ENCODE data around the gene IKZF1.

The IKZF1 gene

GRCh38 chr7:50267525-50268041, 36.9 kb upstream of the IKZF1 start:
- Histone ChIP-seq H3K27ac (no peak overlapping the region), H3K4me3 (no peak overlapping the region), H3K9me3 (ENCODE audit: low read depth, low read length) (no peaks in the 10 kb centered on the region), H3K9ac (ENCODE audit: insufficient read length) (no peak overlapping the region), H3K36me3 (ENCODE audit: insufficient read depth, low read length) (no peaks in the 10 kb centered on the region)
- no peak for DNase-seq (ENCODE audit: low read depth, low spot score)
- TF ChIP-seq FOXP2 (optimal IDR thresholded peaks at IDR 0.05; ENCODE audit: control extremely low read depth, extremely low read length, insufficient read depth) = no peak
- TF ChIP-seq EZH2 (IDR thresholded peaks at IDR 0.05) = no peak
- TF ChIP-seq POLR2AphosphoS5 (IDR thresholded peaks at IDR 0.05; ENCODE audit: borderline replicate concordance, low read depth, low read length) = no peak

- DNase-seq (ENCODE audit: low read depth, low spot score) = no peak
- H3K9ac ChIP-seq (ENCODE audit: insufficient read length) = no peak overlapping the region
- no peaks in the 10 kb centered on the region for H3K36me3 ChIP-seq (ENCODE audit: insufficient read depth, low read length)
- TF ChIP-seq POLR2AphosphoS5 (IDR thresholded peaks at IDR 0.05; ENCODE audit: borderline replicate concordance, low read depth, low read length) = no peak
- TF ChIP-seq EZH2 (IDR thresholded peaks at IDR 0.05) = no peak
- no peak for TF ChIP-seq FOXP2 (optimal IDR thresholded peaks at IDR 0.05; ENCODE audit: control extremely low read depth, extremely low read length, insufficient read depth)
- no peaks in the 10 kb centered on the region for H3K9me3 ChIP-seq (ENCODE audit: low read depth, low read length)
- no peak overlapping the region for H3K27ac ChIP-seq
- H3K4me3 ChIP-seq = no peak overlapping the region
Observed at GRCh38 chr7:50268223-50268622, 36.3 kb upstream of the IKZF1 start.

DNA sequence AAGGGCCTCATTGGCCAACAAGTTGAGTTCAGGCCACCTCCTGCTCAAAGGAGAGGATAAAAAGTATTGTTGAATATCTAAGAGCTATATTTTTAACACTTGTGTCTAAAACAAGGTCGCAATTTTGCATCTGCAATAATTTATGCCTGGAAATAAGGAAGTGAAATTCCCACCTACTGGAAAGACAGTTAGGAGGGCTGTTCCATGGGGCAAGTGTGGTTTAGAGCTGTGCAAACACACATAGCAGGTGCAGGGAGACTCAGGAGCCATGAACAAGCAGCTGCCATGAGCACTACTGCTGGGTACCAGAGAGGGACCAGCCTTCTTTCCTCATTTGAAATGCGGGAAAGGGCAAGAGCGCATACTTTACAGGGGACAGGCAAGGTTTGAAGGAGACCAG, 35.5 kb upstream of the IKZF1 start:
- no peak for DNase-seq (ENCODE audit: low read depth, low spot score)
- no peak overlapping the region for H3K4me3 ChIP-seq
- no peaks in the 10 kb centered on the region for H3K9me3 ChIP-seq (ENCODE audit: low read depth, low read length)
- H3K9ac ChIP-seq (ENCODE audit: insufficient read length) = no peak overlapping the region
- TF ChIP-seq EZH2 (IDR thresholded peaks at IDR 0.05) = no peak
- no peak for TF ChIP-seq FOXP2 (optimal IDR thresholded peaks at IDR 0.05; ENCODE audit: control extremely low read depth, extremely low read length, insufficient read depth)
- no peak for TF ChIP-seq POLR2AphosphoS5 (IDR thresholded peaks at IDR 0.05; ENCODE audit: borderline replicate concordance, low read depth, low read length)
- H3K36me3 ChIP-seq (ENCODE audit: insufficient read depth, low read length) = no peaks in the 10 kb centered on the region
- H3K27ac ChIP-seq = no peak overlapping the region

DNA sequence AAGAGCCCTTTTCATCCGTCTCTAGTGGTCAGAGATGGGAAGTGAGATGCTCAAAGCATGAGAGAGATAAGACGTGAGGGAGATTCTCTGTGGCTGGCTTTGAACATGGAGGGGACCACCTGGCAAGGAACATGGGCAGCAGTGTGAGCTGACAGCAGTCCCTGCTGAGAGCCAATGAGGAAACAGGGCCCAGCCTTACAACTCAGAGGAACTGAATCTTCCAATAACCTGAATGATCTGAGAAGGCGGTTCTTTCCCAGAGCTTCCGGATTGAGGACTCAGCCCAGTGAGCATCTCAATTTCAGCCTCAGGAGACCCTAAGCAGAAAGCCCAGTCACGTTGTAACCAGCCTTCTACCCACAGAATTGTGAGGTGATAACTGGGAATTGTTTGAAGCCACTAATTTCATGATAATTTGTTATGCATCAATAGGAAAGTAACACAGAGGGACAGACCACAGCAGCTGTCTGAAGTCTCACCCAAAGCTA, 33.9 kb upstream of the IKZF1 start:
- DNase-seq (ENCODE audit: low read depth, low spot score) = no peak
- Histone ChIP-seq H3K9ac (ENCODE audit: insufficient read length) (no peak overlapping the region), H3K9me3 (ENCODE audit: low read depth, low read length) (no peaks in the 10 kb centered on the region), H3K4me3 (no peak overlapping the region), H3K27ac (no peak overlapping the region), H3K36me3 (ENCODE audit: insufficient read depth, low read length) (no peaks in the 10 kb centered on the region)
- TF ChIP-seq EZH2 (IDR thresholded peaks at IDR 0.05) (no peak), FOXP2 (optimal IDR thresholded peaks at IDR 0.05; ENCODE audit: control extremely low read depth, extremely low read length, insufficient read depth) (no peak), POLR2AphosphoS5 (IDR thresholded peaks at IDR 0.05; ENCODE audit: borderline replicate concordance, low read depth, low read length) (no peak)

- no peak overlapping the region for H3K4me3 ChIP-seq
- H3K9ac ChIP-seq (ENCODE audit: insufficient read length) = no peak overlapping the region
- TF ChIP-seq EZH2 (IDR thresholded peaks at IDR 0.05) (no peak), FOXP2 (optimal IDR thresholded peaks at IDR 0.05; ENCODE audit: control extremely low read depth, extremely low read length, insufficient read depth) (no peak), POLR2AphosphoS5 (IDR thresholded peaks at IDR 0.05; ENCODE audit: borderline replicate concordance, low read depth, low read length) (no peak)
- no peak overlapping the region for H3K27ac ChIP-seq
- H3K36me3 ChIP-seq (ENCODE audit: insufficient read depth, low read length) = no peaks in the 10 kb centered on the region
- DNase-seq (ENCODE audit: low read depth, low spot score) = no peak
- no peaks in the 10 kb centered on the region for H3K9me3 ChIP-seq (ENCODE audit: low read depth, low read length)
Observed at GRCh38 chr7:50272808-50273207, 31.7 kb upstream of the IKZF1 start.

DNA sequence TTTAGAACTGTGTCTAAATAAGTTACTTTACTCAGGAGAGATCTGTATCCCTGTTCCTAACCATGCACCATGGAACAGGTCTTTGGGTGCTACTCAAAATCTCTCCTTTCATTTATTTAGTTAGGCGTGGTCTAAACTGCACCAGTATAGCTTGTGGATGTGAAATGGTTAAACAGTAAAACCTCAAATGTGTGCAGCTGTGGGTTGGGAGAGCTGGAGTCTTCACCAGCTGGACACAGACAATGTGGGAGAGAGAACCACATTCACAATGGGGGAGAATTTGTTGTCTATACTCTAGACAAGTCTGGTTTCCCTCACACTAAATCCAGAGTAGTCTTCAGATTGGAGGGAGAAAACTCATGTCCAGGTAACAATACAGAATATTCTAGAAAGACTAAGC, 31.2 kb upstream of the IKZF1 start:
- Histone ChIP-seq H3K36me3 (ENCODE audit: insufficient read depth, low read length) (no peaks in the 10 kb centered on the region), H3K4me3 (no peak overlapping the region), H3K9me3 (ENCODE audit: low read depth, low read length) (no peaks in the 10 kb centered on the region), H3K27ac (no peak overlapping the region), H3K9ac (ENCODE audit: insufficient read length) (no peak overlapping the region)
- TF ChIP-seq POLR2AphosphoS5 (IDR thresholded peaks at IDR 0.05; ENCODE audit: borderline replicate concordance, low read depth, low read length) (no peak), EZH2 (IDR thresholded peaks at IDR 0.05) (no peak), FOXP2 (optimal IDR thresholded peaks at IDR 0.05; ENCODE audit: control extremely low read depth, extremely low read length, insufficient read depth) (no peak)
- no peak for DNase-seq (ENCODE audit: low read depth, low spot score)

DNA sequence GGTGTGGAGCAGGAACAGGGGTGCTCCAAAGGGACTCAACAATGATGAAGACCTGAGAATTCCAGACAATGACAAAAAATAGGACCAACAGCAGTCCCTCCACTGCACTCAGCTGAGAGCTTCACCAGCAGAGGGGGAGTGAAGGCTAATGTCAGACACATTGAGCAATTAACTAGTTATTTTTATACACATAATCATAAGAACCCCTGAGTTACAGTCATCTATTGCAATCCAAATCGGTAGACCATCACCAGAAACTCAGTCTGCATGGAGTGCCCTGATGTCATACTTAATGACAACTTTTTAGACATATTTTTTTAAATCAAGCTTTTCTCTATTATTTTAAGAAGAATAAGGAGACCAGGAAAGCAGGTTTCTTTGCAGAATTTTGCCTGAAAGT, 30.6 kb upstream of the IKZF1 start:
- no peaks in the 10 kb centered on the region for H3K9me3 ChIP-seq (ENCODE audit: low read depth, low read length)
- no peaks in the 10 kb centered on the region for H3K36me3 ChIP-seq (ENCODE audit: insufficient read depth, low read length)
- no peak overlapping the region for H3K27ac ChIP-seq
- H3K4me3 ChIP-seq = no peak overlapping the region
- no peak for DNase-seq (ENCODE audit: low read depth, low spot score)
- H3K9ac ChIP-seq (ENCODE audit: insufficient read length) = no peak overlapping the region
- TF ChIP-seq POLR2AphosphoS5 (IDR thresholded peaks at IDR 0.05; ENCODE audit: borderline replicate concordance, low read depth, low read length) (no peak), EZH2 (IDR thresholded peaks at IDR 0.05) (no peak), FOXP2 (optimal IDR thresholded peaks at IDR 0.05; ENCODE audit: control extremely low read depth, extremely low read length, insufficient read depth) (no peak)

DNA sequence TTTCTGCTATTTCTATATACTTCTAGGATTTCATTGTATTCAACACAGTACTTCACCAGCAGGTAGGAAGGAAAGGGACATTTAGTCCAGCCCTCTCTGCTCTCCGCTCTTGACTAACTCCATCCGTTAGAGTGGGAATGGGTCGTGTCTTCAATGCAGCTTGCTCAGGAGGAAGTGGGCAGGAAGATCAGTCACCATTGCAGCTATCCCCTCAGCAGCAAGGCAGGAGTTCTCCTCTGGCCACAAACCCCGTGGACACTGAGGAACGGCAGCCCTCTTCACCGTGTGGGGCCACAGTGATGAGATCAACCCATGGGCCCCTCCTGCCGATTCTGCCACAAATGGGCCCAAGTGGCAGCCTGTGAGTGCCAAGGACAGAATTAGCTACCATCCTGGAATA, 30.2 kb upstream of the IKZF1 start:
- Histone ChIP-seq H3K9me3 (ENCODE audit: low read depth, low read length) (no peaks in the 10 kb centered on the region), H3K4me3 (no peak overlapping the region)
- DNase-seq (ENCODE audit: low read depth, low spot score) = no peak

GRCh38 chr7:50275430-50275829, 29.1 kb upstream of the IKZF1 start:
- H3K27ac ChIP-seq = no peak overlapping the region
- H3K9ac ChIP-seq (ENCODE audit: insufficient read length) = no peak overlapping the region
- no peaks in the 10 kb centered on the region for H3K9me3 ChIP-seq (ENCODE audit: low read depth, low read length)
- no peak for TF ChIP-seq FOXP2 (optimal IDR thresholded peaks at IDR 0.05; ENCODE audit: control extremely low read depth, extremely low read length, insufficient read depth)
- no peak for TF ChIP-seq POLR2AphosphoS5 (IDR thresholded peaks at IDR 0.05; ENCODE audit: borderline replicate concordance, low read depth, low read length)
- no peak for TF ChIP-seq EZH2 (IDR thresholded peaks at IDR 0.05)
- no peak overlapping the region for H3K4me3 ChIP-seq
- no peak for DNase-seq (ENCODE audit: low read depth, low spot score)
- H3K36me3 ChIP-seq (ENCODE audit: insufficient read depth, low read length) = no peaks in the 10 kb centered on the region

More for the DNA sequence above, 30.2 kb upstream of the IKZF1 start:
- TF ChIP-seq FOXP2 (optimal IDR thresholded peaks at IDR 0.05; ENCODE audit: control extremely low read depth, extremely low read length, insufficient read depth) = no peak
- no peak for TF ChIP-seq POLR2AphosphoS5 (IDR thresholded peaks at IDR 0.05; ENCODE audit: borderline replicate concordance, low read depth, low read length)
- no peak for TF ChIP-seq EZH2 (IDR thresholded peaks at IDR 0.05)
- H3K36me3 ChIP-seq (ENCODE audit: insufficient read depth, low read length) = no peaks in the 10 kb centered on the region
- H3K9ac ChIP-seq (ENCODE audit: insufficient read length) = no peak overlapping the region
- H3K27ac ChIP-seq = no peak overlapping the region
